K562 (cell line): ENCODE results near the gene DDX54. TPM values are rescaled to one million over a fixed set of nuclear protein-coding genes. Genes with fewer than 3 reads are reported as not detected.
A peak's percentile ranks its signal among the peaks of the same experiment; 100 is the strongest.

Source experiments
- ARID1B ChIP-seq: fragments of 450-650 bp; IDR thresholded peaks from 2 replicates; pipeline ENCODE4 v1.6.1; 2016; ENCODE audit warnings: antibody characterized with exemption, mild to moderate bottlenecking, inconsistent platforms
- ASH1L ChIP-seq: fragments of 450-650 bp; IDR thresholded peaks from 2 replicates; pipeline ENCODE4 v1.6.1; 2018; ENCODE audit warnings: borderline replicate concordance, mild to moderate bottlenecking, low read depth; ENCODE audit not compliant: partially characterized antibody
- CEBPZ ChIP-seq: fragments of 150-350 bp; IDR thresholded peaks from 2 replicates; pipeline ENCODE4 v1.6.1; 2014; ENCODE audit warnings: low read depth, mild to moderate bottlenecking, low read length, borderline replicate concordance
- DNMT1 ChIP-seq: fragments of 450-650 bp; IDR thresholded peaks from 2 replicates; pipeline ENCODE4 v1.6.1; 2016; ENCODE audit warnings: antibody characterized with exemption, mild to moderate bottlenecking
- E2F4 ChIP-seq: sonication (generic); formaldehyde crosslinking; IDR thresholded peaks from 2 replicates; pipeline ENCODE4 v1.8.0; 2022; ENCODE audit warnings: mild to moderate bottlenecking, low read depth, missing genetic modification reagents
- E2F8 ChIP-seq: fragments of 450-650 bp; IDR thresholded peaks from 2 replicates; pipeline ENCODE4 v1.7.1; 2018; ENCODE audit warnings: mild to moderate bottlenecking, low read depth; ENCODE audit not compliant: partially characterized antibody
- MAFG ChIP-seq: fragments of 450-650 bp; conservative IDR thresholded peaks from 2 replicates; pipeline ENCODE4 v1.6.1; 2016; ENCODE audit warnings: missing genetic modification characterization, missing compliant biosample characterization
- NR2C1 ChIP-seq, 2 experiments: fragments of 450-650 bp; IDR thresholded peaks; 2 replicates each; pipeline ENCODE4 v1.6.1; 2017; ENCODE audit warnings: mild to moderate bottlenecking in 2 of 2, antibody characterized with exemption in 1 of 2, inconsistent platforms in 1 of 2, missing compliant biosample characterization in 1 of 2, missing genetic modification characterization in 1 of 2
- ZC3H11A ChIP-seq: IDR thresholded peaks from 2 replicates; pipeline ENCODE4 v1.6.1; 2012; ENCODE audit warnings: low read depth, low read length, improper control_type of control experiment
- ZMIZ1 ChIP-seq, 2 experiments: fragments of 150-350 bp in 1 of 2; IDR thresholded peaks; 2 replicates each; pipeline ENCODE4 v1.6.1; 2012 to 2016; ENCODE audit warnings: low read depth in 2 of 2, low read length in 2 of 2, mild to moderate bottlenecking in 1 of 2, moderate library complexity in 1 of 2
- polyA plus RNA-seq, 8 experiments: library from polyadenylated mRNA; depleted of rRNA in 4 of 8; stranded (reverse) in 5 of 8; unstranded in 3 of 8; fragments of >200 nt; fragmentation: Nextera tagmentation in 2 of 8; fragmentation: Illumina TruSeq in 1 of 8; extraction: Ambion mirVana in 2 of 8; extraction: Trizol in 1 of 8; gene quantifications; 2 replicates each; pipeline versions ENCODE4 v1.2.1 to v1.2.3, GENCODE V29; 2011 to 2014; ENCODE audit warnings: inconsistent platforms in 1 of 8, missing spikeins in 1 of 8
- total RNA-seq, 7 experiments: library from RNA; depleted of rRNA in 6 of 7; stranded (reverse); fragments of >200 nt in 6 of 7; fragmentation: Illumina TruSeq in 2 of 7; extraction: Trizol in 2 of 7; gene quantifications; 2 replicates each; pipeline versions ENCODE4 v1.2.1 to v1.2.3, GENCODE V29; 2011 to 2021; ENCODE audit warnings: low replicate concordance in 1 of 7

Gene DDX54
- total and polyA plus RNA-seq, 9 of the 15 experiments (the other 6 are each of a cell fraction or from before 2014, with no cell fraction given): 1.4 to 135 (median 51.4) TPM

GRCh38 chr12:113203852-113204760 lies 18.8 kb upstream of the DDX54 start (continued):
- TF ChIP-seq ZMIZ1 (IDR thresholded peaks at IDR 0.05; ENCODE audit: low read depth in 2 of 2, low read length in 2 of 2): no peak
- no peak for TF ChIP-seq E2F4 (CRISPR knock-in tag)
- TF ChIP-seq E2F8: no peak
- TF ChIP-seq ARID1B: no peak
- TF ChIP-seq ZC3H11A: no peak
- TF ChIP-seq NR2C1 (IDR thresholded peaks at IDR 0.05): no peak
- TF ChIP-seq NR2C1 (tag; IDR thresholded peaks at IDR 0.05): 0 out of 2 replicates have a peak, but pooled peaks have one; percentile 13
- no peak for TF ChIP-seq MAFG
- no peak for TF ChIP-seq DNMT1
- TF ChIP-seq ASH1L: no peak
- TF ChIP-seq CEBPZ: no peak
